H9 (cell line): ENCODE data around the gene SNX4. TPM values are rescaled to one million over a fixed set of nuclear protein-coding genes. Genes with fewer than 3 reads are reported as not detected.

Source experiments
- DNase-seq: peaks from one replicate; pipeline ENCODE4 v3.0.0-alpha.2; 2017
- H2AFZ ChIP-seq: one replicate; pipeline ENCODE4 v1.6.1; 2013; ENCODE audit warnings: mild to moderate bottlenecking, low read length, control low read depth, moderate library complexity
- H2AK5ac ChIP-seq: 2 replicates; pipeline ENCODE4 v1.6.1; 2013; ENCODE audit warnings: low read length, control low read depth, mixed read lengths; ENCODE audit not compliant: insufficient read length
- H2BK120ac ChIP-seq: one replicate; pipeline ENCODE4 v1.6.1; 2013; ENCODE audit warnings: low read depth, mild to moderate bottlenecking, low read length, control low read depth, inconsistent platforms; ENCODE audit not compliant: poor library complexity, severe bottlenecking
- H2BK12ac ChIP-seq: 2 replicates; pipeline ENCODE4 v1.6.1; 2013; ENCODE audit warnings: low read length, control low read depth, mixed read lengths, low read depth; ENCODE audit not compliant: insufficient read length
- H2BK15ac ChIP-seq: 2 replicates; pipeline ENCODE4 v1.6.1; 2013; ENCODE audit warnings: low read depth, low read length, control low read depth
- H2BK20ac ChIP-seq: one replicate; pipeline ENCODE4 v1.6.1; 2013; ENCODE audit warnings: low read depth, mild to moderate bottlenecking, low read length, control low read depth, inconsistent platforms; ENCODE audit not compliant: poor library complexity, severe bottlenecking
- H2BK5ac ChIP-seq: 2 replicates; pipeline ENCODE4 v1.6.1; 2013; ENCODE audit warnings: low read length, control low read depth, mixed read lengths; ENCODE audit not compliant: insufficient read length
- H3K14ac ChIP-seq: 2 replicates; pipeline ENCODE4 v1.6.1; 2013; ENCODE audit warnings: low read length, control low read depth; ENCODE audit not compliant: insufficient read depth
- H3K18ac ChIP-seq: 2 replicates; pipeline ENCODE4 v1.6.1; 2013; ENCODE audit warnings: low read depth, mild to moderate bottlenecking, mixed read lengths, low read length, control low read depth; ENCODE audit not compliant: insufficient read length
- H3K23ac ChIP-seq: 2 replicates; pipeline ENCODE4 v1.6.1; 2013; ENCODE audit warnings: low read length, control low read depth, mixed read lengths, low read depth; ENCODE audit not compliant: insufficient read length
- H3K23me2 ChIP-seq: 2 replicates; pipeline ENCODE4 v1.6.1; 2013; ENCODE audit warnings: low read depth, mild to moderate bottlenecking, mixed read lengths, low read length, control low read depth; ENCODE audit not compliant: insufficient read length, poor library complexity, severe bottlenecking
- H3K27ac ChIP-seq: 2 replicates; pipeline ENCODE4 v1.5.1; 2013; ENCODE audit warnings: low read length, control low read depth, mixed read lengths, low read depth; ENCODE audit not compliant: insufficient read length
- H3K27me3 ChIP-seq: 2 replicates; pipeline ENCODE4 v1.6.1; 2013; ENCODE audit warnings: low read length, control low read depth, inconsistent platforms; ENCODE audit not compliant: insufficient read depth
- H3K4ac ChIP-seq: 2 replicates; pipeline ENCODE4 v1.6.1; 2013; ENCODE audit warnings: low read depth, mild to moderate bottlenecking, control low read depth, inconsistent platforms, low read length, moderate library complexity
- H3K4me1 ChIP-seq: 2 replicates; pipeline ENCODE4 v1.6.1; 2013; ENCODE audit warnings: low read length, control low read depth, inconsistent platforms; ENCODE audit not compliant: insufficient read depth
- H3K4me2 ChIP-seq: 2 replicates; pipeline ENCODE4 v1.6.1; 2013; ENCODE audit warnings: low read length, control low read depth, mixed read lengths; ENCODE audit not compliant: insufficient read length, insufficient read depth
- H3K56ac ChIP-seq: 2 replicates; pipeline ENCODE4 v1.6.1; 2013; ENCODE audit warnings: low read depth, mild to moderate bottlenecking, mixed read lengths, low read length, control low read depth; ENCODE audit not compliant: insufficient read length
- H3K79me1 ChIP-seq: 2 replicates; pipeline ENCODE4 v1.6.1; 2013; ENCODE audit warnings: low read depth, mild to moderate bottlenecking, moderate library complexity, low read length, control low read depth, inconsistent platforms; ENCODE audit not compliant: insufficient read depth, poor library complexity, severe bottlenecking
- H3K79me2 ChIP-seq: 2 replicates; pipeline ENCODE4 v1.6.1; 2013; ENCODE audit warnings: low read length, control low read depth, inconsistent platforms; ENCODE audit not compliant: insufficient read depth
- H3K9ac ChIP-seq: 2 replicates; pipeline ENCODE4 v1.6.1; 2013; ENCODE audit warnings: low read length, control low read depth, mixed read lengths; ENCODE audit not compliant: insufficient read length; ENCODE audit errors: extremely low read depth
- H3K9me3 ChIP-seq: one replicate; pipeline ENCODE4 v1.6.1; 2013; ENCODE audit warnings: low read depth, low read length, inconsistent platforms; ENCODE audit not compliant: control insufficient read depth
- H3T11ph ChIP-seq: one replicate; pipeline ENCODE4 v1.6.1; 2013; ENCODE audit warnings: mild to moderate bottlenecking, low read length, control low read depth, inconsistent platforms
- H4K20me1 ChIP-seq: one replicate; pipeline ENCODE4 v1.6.1; 2013; ENCODE audit not compliant: control insufficient read depth, insufficient read length, insufficient read depth
- H4K5ac ChIP-seq: 2 replicates; pipeline ENCODE4 v1.6.1; 2013; ENCODE audit warnings: low read depth, mild to moderate bottlenecking, mixed read lengths, low read length, control low read depth; ENCODE audit not compliant: insufficient read length
- H4K8ac ChIP-seq: replicated peaks from 2 replicates; pipeline ENCODE4 v1.6.1; 2013; ENCODE audit warnings: low read length, control low read depth, mixed read lengths, low read depth; ENCODE audit not compliant: insufficient read length
- H4K91ac ChIP-seq: 2 replicates; pipeline ENCODE4 v1.6.1; 2013; ENCODE audit warnings: low read depth, mild to moderate bottlenecking, moderate library complexity, mixed read lengths, low read length, control low read depth; ENCODE audit not compliant: insufficient read length
- H3K27ac Mint-ChIP-seq, 3 experiments: 2 replicates in 2 of 3; 3 replicates in 1 of 3; pipeline ENCODE4 v1.8.0; 2020 to 2021; ENCODE audit warnings: mixed read lengths in 3 of 3, mild to moderate bottlenecking in 1 of 3, moderate library complexity in 1 of 3
- H3K27me3 Mint-ChIP-seq: 2 replicates; pipeline ENCODE4 v1.8.0; 2021; ENCODE audit warnings: low read depth, mild to moderate bottlenecking, moderate library complexity, mixed read lengths
- H3K36me3 Mint-ChIP-seq, 3 experiments: 2 replicates in 2 of 3; 3 replicates in 1 of 3; pipeline ENCODE4 v1.8.0; 2020 to 2021; ENCODE audit warnings: low read depth in 3 of 3, mixed read lengths in 3 of 3; ENCODE audit not compliant: insufficient read depth in 1 of 3
- H3K4me1 Mint-ChIP-seq, 2 experiments: 2 replicates each; pipeline ENCODE4 v1.8.0; 2020; ENCODE audit warnings: mixed read lengths in 2 of 2
- H3K4me3 Mint-ChIP-seq, 2 experiments: 2 replicates in 1 of 2; 3 replicates in 1 of 2; pipeline ENCODE4 v1.8.0; 2020 to 2021; ENCODE audit warnings: mild to moderate bottlenecking in 2 of 2, mixed read lengths in 2 of 2, moderate library complexity in 1 of 2
- H3K9me3 Mint-ChIP-seq, 2 experiments: 2 replicates in 1 of 2; 3 replicates in 1 of 2; pipeline ENCODE4 v1.8.0; 2020; ENCODE audit warnings: mild to moderate bottlenecking in 2 of 2, mixed read lengths in 2 of 2, moderate library complexity in 1 of 2
- WGBS: extraction: QIAGEN DNeasy Blood & Tissue Kit; methylation state at CpG from one replicate; pipeline ENCODE4 v1.1.7; 2013; ENCODE audit warnings: missing lambda C conversion rate, low lambda C conversion rate, mixed read lengths; ENCODE audit not compliant: insufficient read length; ENCODE audit errors: extremely low coverage; 5-methylcytosine and 5-hydroxymethylcytosine counted together
- total RNA-seq: library from RNA; stranded (reverse); gene quantifications from 2 replicates; pipeline ENCODE4 v1.2.1, GENCODE V29; 2021
- TF ChIP-seq, protein P1 (sequence below): fragments of 200-600 bp; sonication (generic); conservative IDR thresholded peaks from 3 replicates; pipeline ENCODE4 v1.8.0; 2021; ENCODE audit warnings: antibody characterized with exemption, mild to moderate bottlenecking

The SNX4 gene
- total RNA-seq, 1 experiment from 2014 or later, result 29.5 TPM

DNA sequence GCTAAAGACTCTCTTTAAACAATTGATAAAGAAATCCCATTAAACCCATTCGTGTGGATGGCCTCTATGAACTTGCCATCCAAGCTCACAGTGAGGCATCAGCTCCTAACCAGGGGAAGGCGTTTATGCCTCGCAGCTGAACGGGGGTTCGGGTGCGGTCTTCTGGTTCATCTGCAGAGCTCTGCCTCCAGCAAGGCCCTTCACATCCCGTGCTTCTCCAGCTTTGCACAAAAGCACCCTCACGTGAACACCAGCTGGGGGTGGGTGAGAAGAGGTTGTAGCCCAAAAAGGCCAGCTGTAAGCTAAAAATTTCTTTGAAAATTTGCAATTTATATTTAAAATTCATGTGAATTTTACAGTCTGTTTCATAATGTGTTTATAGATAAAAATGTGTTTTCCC lies 105.3 kb downstream of the SNX4 start:
- WGBS, result no CpG with 5 or more reads among the region's 8 CpGs
- Histone ChIP-seq H3K4me1 (no peaks in the 10 kb centered on the region), H3K14ac (no peak overlapping the region), H3K79me2 (no peaks in the 10 kb centered on the region), H3T11ph (no peak overlapping the region), H2BK5ac (no peak overlapping the region), H3K27me3 (no peaks in the 10 kb centered on the region), H2AFZ (no peak overlapping the region), H2BK12ac (no peak overlapping the region), H4K20me1 (no peaks in the 10 kb centered on the region), H3K56ac (no peak overlapping the region), H3K4me2 (no peak overlapping the region), H3K18ac (no peak overlapping the region), H3K23ac (no peak overlapping the region), H2BK20ac (no peak overlapping the region), H4K8ac (no peak overlapping the region), H2BK120ac (no peak overlapping the region), H3K27ac (no peak overlapping the region), H2AK5ac (no peak overlapping the region), H2BK15ac (no peak overlapping the region), H3K9me3 (no peaks in the 10 kb centered on the region), H3K9ac (no peak overlapping the region), H4K5ac (no peak overlapping the region), H3K23me2 (no peaks in the 10 kb centered on the region), H3K4ac (no peak overlapping the region), H3K79me1 (no peaks in the 10 kb centered on the region), H4K91ac (no peak overlapping the region)
- Mint-ChIP-seq H3K27ac (no peak overlapping the region), H3K4me3 (no peak overlapping the region), H3K9me3 (peaks cover 0 to 4% of the 10 kb centered on the region in 2 experiments; a peak in 4 of 5 replicates), H3K36me3 (no peaks in the 10 kb centered on the region; a peak in 2 of 7 replicates), H3K4me1 (no peaks in the 10 kb centered on the region), H3K27me3 (peaks cover 5% of the 10 kb centered on the region)
- DNase-seq, result no peak
- TF ChIP-seq, protein P1, sequence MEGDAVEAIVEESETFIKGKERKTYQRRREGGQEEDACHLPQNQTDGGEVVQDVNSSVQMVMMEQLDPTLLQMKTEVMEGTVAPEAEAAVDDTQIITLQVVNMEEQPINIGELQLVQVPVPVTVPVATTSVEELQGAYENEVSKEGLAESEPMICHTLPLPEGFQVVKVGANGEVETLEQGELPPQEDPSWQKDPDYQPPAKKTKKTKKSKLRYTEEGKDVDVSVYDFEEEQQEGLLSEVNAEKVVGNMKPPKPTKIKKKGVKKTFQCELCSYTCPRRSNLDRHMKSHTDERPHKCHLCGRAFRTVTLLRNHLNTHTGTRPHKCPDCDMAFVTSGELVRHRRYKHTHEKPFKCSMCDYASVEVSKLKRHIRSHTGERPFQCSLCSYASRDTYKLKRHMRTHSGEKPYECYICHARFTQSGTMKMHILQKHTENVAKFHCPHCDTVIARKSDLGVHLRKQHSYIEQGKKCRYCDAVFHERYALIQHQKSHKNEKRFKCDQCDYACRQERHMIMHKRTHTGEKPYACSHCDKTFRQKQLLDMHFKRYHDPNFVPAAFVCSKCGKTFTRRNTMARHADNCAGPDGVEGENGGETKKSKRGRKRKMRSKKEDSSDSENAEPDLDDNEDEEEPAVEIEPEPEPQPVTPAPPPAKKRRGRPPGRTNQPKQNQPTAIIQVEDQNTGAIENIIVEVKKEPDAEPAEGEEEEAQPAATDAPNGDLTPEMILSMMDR, result no peak
